HepG2 (cell line): ENCODE data around the gene KRT82.

Experiments used
- CREB1 ChIP-seq, 2 experiments: fragments of 450-650 bp in 1 of 2; IDR thresholded peaks; 2 replicates each; pipeline ENCODE4 v1.6.1; 2016 to 2017; ENCODE audit warnings: control low read depth in 1 of 2, mild to moderate bottlenecking in 1 of 2, missing compliant biosample characterization in 1 of 2, missing genetic modification characterization in 1 of 2
- RBM39 ChIP-seq: fragments of 200-400 bp; formaldehyde crosslinking; IDR thresholded peaks from one replicate; pipeline ENCODE4 v1.6.1; 2018; ENCODE audit warnings: antibody characterized with exemption, mild to moderate bottlenecking, low read depth, low read length; ENCODE audit not compliant: poor library complexity, severe bottlenecking
- YEATS2 ChIP-seq: sonication (generic); formaldehyde crosslinking; IDR thresholded peaks from 2 replicates; pipeline ENCODE4 v1.4.0; 2020; ENCODE audit warnings: missing genetic modification reagents, borderline replicate concordance
- TF ChIP-seq, protein P1 (sequence below): sonication (generic); formaldehyde crosslinking; IDR thresholded peaks from 2 replicates; pipeline ENCODE4 v1.5.0; 2020; ENCODE audit warnings: missing genetic modification reagents

DNA sequence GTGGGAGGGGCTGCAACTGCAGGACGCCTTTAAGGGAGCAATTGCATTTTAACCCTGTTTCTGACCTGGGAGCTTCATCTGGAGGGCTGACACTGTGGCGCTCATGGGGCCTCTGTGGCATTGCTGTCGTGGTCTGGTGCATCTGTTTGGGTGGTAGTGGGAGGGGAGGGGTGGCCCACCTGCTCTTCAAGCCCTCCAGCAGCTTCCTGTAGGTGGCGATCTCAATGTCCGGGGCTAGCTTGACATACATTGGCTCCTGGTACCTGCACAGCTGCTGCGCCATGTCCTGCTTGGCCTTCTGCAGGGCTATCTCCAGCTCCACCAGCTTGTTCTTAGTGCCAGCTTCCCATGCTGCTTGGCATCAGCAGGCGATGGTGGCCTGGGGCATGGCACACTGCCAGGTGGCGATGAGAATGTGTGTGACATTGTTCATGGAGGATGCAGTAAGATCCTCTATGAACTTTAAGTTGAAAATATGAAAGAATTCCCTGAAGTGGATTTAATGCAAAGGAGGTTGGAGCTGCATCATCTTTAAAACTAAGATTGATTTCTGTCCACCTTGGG is 7.7 kb upstream of the KRT82 start:
- TF ChIP-seq YEATS2 (CRISPR knock-in tag) (no peak), CREB1 (IDR thresholded peaks at IDR 0.05) (no peak), CREB1 (CRISPR knock-in tag; IDR thresholded peaks at IDR 0.05) (no peak), RBM39 (no peak)
- TF ChIP-seq, protein P1, sequence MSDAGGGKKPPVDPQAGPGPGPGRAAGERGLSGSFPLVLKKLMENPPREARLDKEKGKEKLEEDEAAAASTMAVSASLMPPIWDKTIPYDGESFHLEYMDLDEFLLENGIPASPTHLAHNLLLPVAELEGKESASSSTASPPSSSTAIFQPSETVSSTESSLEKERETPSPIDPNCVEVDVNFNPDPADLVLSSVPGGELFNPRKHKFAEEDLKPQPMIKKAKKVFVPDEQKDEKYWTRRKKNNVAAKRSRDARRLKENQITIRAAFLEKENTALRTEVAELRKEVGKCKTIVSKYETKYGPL (CRISPR knock-in tag): no peak
